ENCODE results near the gene DROSHA.

DROSHA gene

GRCh38 chr5:31443572-31443971 is 88.3 kb downstream of the DROSHA start:
- no peak for TF ChIP-seq ZFX (IDR thresholded peaks at IDR 0.05)
- no peak for TF ChIP-seq CTCF (conservative IDR thresholded peaks at IDR 0.05)
- no peak overlapping the region for H3K27ac ChIP-seq

DNA sequence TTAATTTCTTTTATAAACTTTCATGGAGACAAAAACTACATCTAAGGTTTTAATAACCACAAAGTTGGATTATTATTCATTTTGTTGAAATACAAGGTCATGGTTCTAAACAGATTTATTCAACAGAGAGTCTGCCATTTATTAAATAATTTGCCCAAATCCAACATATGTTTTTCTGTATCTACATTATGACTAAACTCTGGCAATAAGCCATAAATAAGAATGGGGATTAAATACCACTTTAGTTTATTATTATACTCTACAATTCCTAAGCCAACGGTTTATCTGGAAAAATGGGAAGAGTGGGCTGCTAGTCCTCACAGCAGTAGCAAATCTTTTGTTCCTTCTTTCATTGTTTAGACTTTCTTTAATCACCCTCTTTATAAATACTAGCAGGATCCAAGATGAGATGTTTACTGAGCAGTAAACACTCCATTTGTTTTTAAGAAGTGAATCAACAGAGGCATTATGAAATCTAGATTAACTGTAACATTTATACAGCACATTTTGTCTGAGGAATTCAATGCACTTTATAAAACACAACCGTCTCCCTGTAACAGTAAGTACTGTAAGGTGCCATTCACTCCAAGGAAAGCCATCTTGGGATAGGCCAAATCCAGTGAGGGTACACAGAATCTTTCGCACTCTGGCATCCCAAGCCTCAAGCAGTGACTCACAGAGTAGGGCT is 89.7 kb downstream of the DROSHA start:
- no peak for TF ChIP-seq CTCF (conservative IDR thresholded peaks at IDR 0.05)
- TF ChIP-seq ZFX (IDR thresholded peaks at IDR 0.05): no peak
- no peak overlapping the region for H3K27ac ChIP-seq

DNA sequence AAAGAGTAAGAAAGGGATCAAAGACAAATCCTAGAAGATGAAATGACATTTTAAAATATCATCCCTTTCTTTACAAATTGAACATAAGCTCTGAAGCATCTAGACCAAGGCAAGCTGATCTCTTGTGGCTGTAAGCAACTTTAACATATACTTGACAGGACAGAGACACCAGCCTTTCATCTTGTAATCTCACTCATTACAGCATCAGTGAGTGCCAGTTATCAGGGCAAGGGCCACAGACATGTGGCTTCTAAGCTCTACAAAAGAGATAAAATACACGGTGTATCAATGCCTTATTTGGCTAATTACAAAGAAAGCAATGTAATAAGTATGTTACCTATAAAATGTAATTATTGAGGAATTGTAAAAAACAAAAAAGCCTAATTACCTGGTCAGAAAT is 95.0 kb downstream of the DROSHA start:
- TF ChIP-seq ZFX (IDR thresholded peaks at IDR 0.05): no peak
- TF ChIP-seq CTCF (conservative IDR thresholded peaks at IDR 0.05): no peak
- H3K27ac ChIP-seq: no peak overlapping the region

- TF ChIP-seq ZFX (IDR thresholded peaks at IDR 0.05) (no peak), CTCF (conservative IDR thresholded peaks at IDR 0.05) (no peak)
- no peak overlapping the region for H3K27ac ChIP-seq
These were observed 96.2 kb downstream of the DROSHA start for GRCh38 chr5:31435730-31436129.

DNA sequence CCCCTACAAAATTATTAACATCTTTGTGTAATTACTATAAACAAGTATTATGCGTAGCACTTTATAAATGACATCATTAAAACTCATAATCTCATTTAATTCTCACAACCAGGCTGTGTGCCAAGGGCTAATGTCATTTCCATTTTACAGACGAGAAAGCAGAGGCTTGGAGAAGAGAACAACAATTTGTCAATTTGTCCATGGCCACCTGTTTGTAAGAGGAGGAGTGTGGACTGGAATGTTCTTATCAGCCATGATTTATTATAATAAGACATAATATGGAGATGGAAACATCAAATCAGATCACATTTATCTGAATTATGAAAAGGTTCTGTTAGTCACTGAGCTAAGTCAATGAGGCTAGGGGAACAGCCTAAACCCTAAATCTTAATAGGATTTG is 97.0 kb downstream of the DROSHA start:
- TF ChIP-seq ZFX (IDR thresholded peaks at IDR 0.05): no peak
- no peak for TF ChIP-seq CTCF (conservative IDR thresholded peaks at IDR 0.05)
- H3K27ac ChIP-seq: no peak overlapping the region

DNA sequence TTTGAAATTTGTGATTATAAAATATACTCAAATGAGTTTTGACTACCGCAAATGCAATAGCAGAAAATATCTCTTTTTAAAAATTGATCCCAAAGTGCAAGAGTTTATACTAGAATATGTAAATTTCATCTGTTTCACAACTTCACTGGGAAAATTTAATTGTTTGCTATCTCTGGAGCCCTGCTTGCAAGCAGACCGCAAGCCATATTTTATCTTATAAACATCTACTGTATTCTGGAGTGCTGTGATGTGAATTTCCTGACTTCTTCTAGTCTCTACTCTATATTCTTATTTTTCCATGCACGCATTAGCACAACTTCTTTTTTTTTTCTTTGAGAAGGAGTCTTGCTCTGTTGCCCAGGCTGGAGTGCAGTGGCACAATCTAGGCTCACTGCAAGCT is 98.7 kb downstream of the DROSHA start:
- no peak overlapping the region for H3K27ac ChIP-seq
- no peak for TF ChIP-seq CTCF (conservative IDR thresholded peaks at IDR 0.05)
- TF ChIP-seq ZFX (IDR thresholded peaks at IDR 0.05): no peak

GRCh38 chr5:31427724-31428309 is 104.1 kb downstream of the DROSHA start:
- H3K27ac ChIP-seq: no peak overlapping the region
- TF ChIP-seq ZFX (IDR thresholded peaks at IDR 0.05): no peak
- no peak for TF ChIP-seq CTCF (conservative IDR thresholded peaks at IDR 0.05)

Data from C4-2B (cell line).